ENCODE data around the gene RUNX1.

RUNX1 gene

GRCh38 chr21:34874684-34875513 lies 174.2 kb downstream of the RUNX1 start:
- no peak for DNase-seq

- no peak for DNase-seq
Measured at GRCh38 chr21:34871026-34871908, 177.8 kb downstream of the RUNX1 start.

GRCh38 chr21:34870246-34870645 lies 178.9 kb downstream of the RUNX1 start:
- no peak for DNase-seq

- no peak for DNase-seq
Measured at GRCh38 chr21:34869545-34869944, 179.6 kb downstream of the RUNX1 start.

GRCh38 chr21:34867785-34868184 lies 181.3 kb downstream of the RUNX1 start:
- DNase-seq: no peak

GRCh38 chr21:34865400-34866241 lies 183.5 kb downstream of the RUNX1 start:
- peak; percentile 47 for DNase-seq

GRCh38 chr21:34864370-34865149 lies 184.5 kb downstream of the RUNX1 start:
- DNase-seq: no peak

- no peak for DNase-seq
Measured at GRCh38 chr21:34862951-34863350, 186.2 kb downstream of the RUNX1 start.

GRCh38 chr21:34861258-34861657 lies 187.8 kb downstream of the RUNX1 start:
- no peak for DNase-seq

- no peak for DNase-seq
Measured at GRCh38 chr21:34859976-34860653, 189.0 kb downstream of the RUNX1 start.

GRCh38 chr21:34858559-34858958 lies 190.5 kb downstream of the RUNX1 start:
- no peak for DNase-seq

- no peak for DNase-seq
Measured at GRCh38 chr21:34857874-34858273, 191.2 kb downstream of the RUNX1 start.

GRCh38 chr21:34857122-34857713 lies 191.9 kb downstream of the RUNX1 start:
- no peak for DNase-seq

GRCh38 chr21:34852448-34852847 lies 196.7 kb downstream of the RUNX1 start:
- DNase-seq: no peak

GRCh38 chr21:34850166-34850690 lies 198.9 kb downstream of the RUNX1 start:
- DNase-seq: no peak

GRCh38 chr21:34846601-34847112 lies 202.4 kb downstream of the RUNX1 start:
- peak; percentile 25 for DNase-seq

- peak; percentile 37 for DNase-seq
Measured at GRCh38 chr21:34845521-34846451, 203.3 kb downstream of the RUNX1 start.

- no peak for DNase-seq
Measured at GRCh38 chr21:34844924-34845238, 204.2 kb downstream of the RUNX1 start.
